ENCODE data around the gene MTAP. TPM values are rescaled to one million over a fixed set of nuclear protein-coding genes. Genes with fewer than 3 reads are reported as not detected.
A peak's percentile ranks its signal among the peaks of the same experiment; 100 is the strongest.

Gene MTAP
- total RNA-seq, 1 donor from 2014 or later: 56.1 TPM

- no peak overlapping the region for H3K4me3 ChIP-seq (ENCODE audit: insufficient read depth, low read depth, low read length)
- H3K27me3 ChIP-seq (ENCODE audit: insufficient read depth, low read length): no peaks in the 10 kb centered on the region
- no peaks in the 10 kb centered on the region for H3K4me1 ChIP-seq (ENCODE audit: insufficient read depth, low read length)
- DNase-seq (ENCODE audit: low read depth) (no peak), FAIRE-seq (no peak)
- peaks cover 15% of the 10 kb centered on the region for H3K36me3 Mint-ChIP-seq (ENCODE audit: low read depth, unreplicated experiment)
- TF ChIP-seq CTCF (IDR thresholded peaks at IDR 0.05; ENCODE audit: insufficient read depth, low read depth, low read length): no peak
- no peak for TF ChIP-seq EZH2 (IDR thresholded peaks at IDR 0.05; ENCODE audit: insufficient read depth, low read length)
- no peaks in the 10 kb centered on the region for H3K27me3 Mint-ChIP-seq (ENCODE audit: low read depth, unreplicated experiment)
- no peak overlapping the region for H3K4me2 ChIP-seq (ENCODE audit: low read length)
- no peaks in the 10 kb centered on the region for H3K9me3 ChIP-seq (ENCODE audit: insufficient read depth, low read depth, low read length)
- peaks cover 15% of the 10 kb centered on the region for H3K79me2 ChIP-seq (ENCODE audit: insufficient read depth, low read length)
- H3K9me3 Mint-ChIP-seq (ENCODE audit: unreplicated experiment): peaks cover 4% of the 10 kb centered on the region
- no peak overlapping the region for H3K27ac Mint-ChIP-seq (ENCODE audit: unreplicated experiment)
- H3K4me1 Mint-ChIP-seq (ENCODE audit: low read depth, unreplicated experiment): no peaks in the 10 kb centered on the region
- no peak overlapping the region for H3K4me3 Mint-ChIP-seq (ENCODE audit: unreplicated experiment)
- H2AFZ ChIP-seq (ENCODE audit: low read depth, low read length): no peak overlapping the region
- H3K36me3 ChIP-seq (ENCODE audit: insufficient read depth, low read length): peaks cover 5% of the 10 kb centered on the region
- H4K20me1 ChIP-seq (ENCODE audit: insufficient read depth, low read length): no peaks in the 10 kb centered on the region
- H3K27ac ChIP-seq (ENCODE audit: low read depth, low read length): no peak overlapping the region
- H3K9ac ChIP-seq (ENCODE audit: low read length): no peak overlapping the region
Observed at GRCh38 chr9:21883642-21884041, 81.2 kb downstream of the MTAP start.

- Histone ChIP-seq H3K4me1 (ENCODE audit: insufficient read depth, low read length) (no peaks in the 10 kb centered on the region), H2AFZ (ENCODE audit: low read depth, low read length) (no peak overlapping the region), H3K27ac (ENCODE audit: low read depth, low read length) (no peak overlapping the region), H4K20me1 (ENCODE audit: insufficient read depth, low read length) (peaks cover 6% of the 10 kb centered on the region), H3K36me3 (ENCODE audit: insufficient read depth, low read length) (peaks cover 14% of the 10 kb centered on the region), H3K4me3 (ENCODE audit: insufficient read depth, low read depth, low read length) (no peak overlapping the region), H3K79me2 (ENCODE audit: insufficient read depth, low read length) (peaks cover 6% of the 10 kb centered on the region), H3K9me3 (ENCODE audit: insufficient read depth, low read depth, low read length) (no peaks in the 10 kb centered on the region), H3K4me2 (ENCODE audit: low read length) (no peak overlapping the region), H3K9ac (ENCODE audit: low read length) (no peak overlapping the region), H3K27me3 (ENCODE audit: insufficient read depth, low read length) (no peaks in the 10 kb centered on the region)
- Mint-ChIP-seq H3K27ac (ENCODE audit: unreplicated experiment) (no peak overlapping the region), H3K4me1 (ENCODE audit: low read depth, unreplicated experiment) (peaks cover 6% of the 10 kb centered on the region), H3K9me3 (ENCODE audit: unreplicated experiment) (peaks cover 17% of the 10 kb centered on the region), H3K4me3 (ENCODE audit: unreplicated experiment) (no peak overlapping the region), H3K36me3 (ENCODE audit: low read depth, unreplicated experiment) (peaks cover 43% of the 10 kb centered on the region), H3K27me3 (ENCODE audit: low read depth, unreplicated experiment) (no peaks in the 10 kb centered on the region)
- no peak for TF ChIP-seq EZH2 (IDR thresholded peaks at IDR 0.05; ENCODE audit: insufficient read depth, low read length)
- no peak for TF ChIP-seq CTCF (IDR thresholded peaks at IDR 0.05; ENCODE audit: insufficient read depth, low read depth, low read length)
- FAIRE-seq (no peak), DNase-seq (ENCODE audit: low read depth) (no peak)
Observed at GRCh38 chr9:21889673-21890072, 87.2 kb downstream of the MTAP start.

GRCh38 chr9:21890696-21891095 lies 88.3 kb downstream of the MTAP start:
- H4K20me1 ChIP-seq (ENCODE audit: insufficient read depth, low read length): peaks cover 6% of the 10 kb centered on the region
- H3K27me3 Mint-ChIP-seq (ENCODE audit: low read depth, unreplicated experiment): no peaks in the 10 kb centered on the region
- no peak overlapping the region for H3K4me2 ChIP-seq (ENCODE audit: low read length)
- H3K9ac ChIP-seq (ENCODE audit: low read length): no peak overlapping the region
- DNase-seq (ENCODE audit: low read depth) (peak; percentile 66), FAIRE-seq (no peak)
- peaks cover 47% of the 10 kb centered on the region for H3K36me3 Mint-ChIP-seq (ENCODE audit: low read depth, unreplicated experiment)
- H3K27ac ChIP-seq (ENCODE audit: low read depth, low read length): no peak overlapping the region
- H2AFZ ChIP-seq (ENCODE audit: low read depth, low read length): no peak overlapping the region
- H3K4me1 ChIP-seq (ENCODE audit: insufficient read depth, low read length): no peaks in the 10 kb centered on the region
- H3K79me2 ChIP-seq (ENCODE audit: insufficient read depth, low read length): peaks cover 6% of the 10 kb centered on the region
- TF ChIP-seq EZH2 (IDR thresholded peaks at IDR 0.05; ENCODE audit: insufficient read depth, low read length) (no peak), CTCF (IDR thresholded peaks at IDR 0.05; ENCODE audit: insufficient read depth, low read depth, low read length) (no peak)
- peaks cover 14% of the 10 kb centered on the region for H3K36me3 ChIP-seq (ENCODE audit: insufficient read depth, low read length)
- H3K9me3 ChIP-seq (ENCODE audit: insufficient read depth, low read depth, low read length): no peaks in the 10 kb centered on the region
- H3K27ac Mint-ChIP-seq (ENCODE audit: unreplicated experiment): no peak overlapping the region
- H3K9me3 Mint-ChIP-seq (ENCODE audit: unreplicated experiment): peaks cover 23% of the 10 kb centered on the region
- no peak overlapping the region for H3K4me3 Mint-ChIP-seq (ENCODE audit: unreplicated experiment)
- H3K27me3 ChIP-seq (ENCODE audit: insufficient read depth, low read length): no peaks in the 10 kb centered on the region
- H3K4me3 ChIP-seq (ENCODE audit: insufficient read depth, low read depth, low read length): no peak overlapping the region
- peaks cover 6% of the 10 kb centered on the region for H3K4me1 Mint-ChIP-seq (ENCODE audit: low read depth, unreplicated experiment)
